ENCODE measurements around the gene CDC23. TPM values are rescaled to one million over a fixed set of nuclear protein-coding genes. Genes with fewer than 3 reads are reported as not detected.

Gene CDC23
- total and polyA plus RNA-seq, 2 of the 4 experiments (the other 2 are of a cell fraction): 21.1 to 28.0 TPM

DNA sequence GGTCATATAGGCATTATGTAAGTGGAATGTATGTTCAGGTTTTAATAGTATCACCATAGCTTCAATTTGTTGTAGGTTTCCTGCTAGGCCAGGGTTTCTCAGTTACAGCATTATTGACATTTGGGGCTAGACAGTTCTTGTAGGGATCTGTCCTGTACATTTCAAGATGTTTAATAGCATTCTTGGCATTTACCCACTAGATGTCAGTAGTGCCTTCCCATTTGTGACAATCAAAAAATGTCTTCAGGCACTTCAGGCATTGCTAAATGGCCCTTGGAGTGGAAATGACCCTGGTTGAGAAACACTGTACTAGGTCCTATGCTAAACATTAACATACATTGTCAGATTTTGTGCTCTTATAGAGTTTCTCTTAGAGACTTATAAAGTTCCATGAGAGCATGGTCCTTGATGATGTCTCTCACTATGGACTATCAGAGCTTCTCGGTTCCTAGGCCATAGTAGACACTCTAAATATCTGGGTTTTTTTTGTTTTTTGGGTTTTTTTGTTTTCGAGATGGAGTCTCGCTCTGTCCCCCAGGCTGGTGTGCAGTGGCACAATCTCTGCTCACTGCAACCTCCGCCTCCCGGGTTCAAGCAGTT, 32.8 kb downstream of the CDC23 start:
- no peaks in the 10 kb centered on the region for H3K27me3 ChIP-seq (ENCODE audit: control insufficient read depth, insufficient read depth, low read length)
- no peak overlapping the region for H4K91ac ChIP-seq (ENCODE audit: insufficient read depth, low read depth, low read length)
- H3K23ac ChIP-seq (ENCODE audit: low read depth, low read length): no peak overlapping the region
- POLR2A ChIA-PET (ENCODE audit: unreplicated experiment): interaction anchor here (0.6 kb wide), 1 partner anchor 42 kb away, joined by 6 read pairs; no protein-coding TSS in a partner anchor
- H3K4me1 ChIP-seq (ENCODE audit: control insufficient read depth, insufficient read depth, low read length): no peaks in the 10 kb centered on the region
- H3K9ac ChIP-seq (ENCODE audit: low read depth, low read length): no peak overlapping the region
- no peak overlapping the region for H4K5ac ChIP-seq (ENCODE audit: low read depth, low read length)
- H4K8ac ChIP-seq (ENCODE audit: low read depth in 2 of 2, low read length in 2 of 2): no peak overlapping the region
- dilution Hi-C loops (cut with HindIII; ENCODE audit: low sequenced_read_pairs, unreplicated experiment): no loop called here
- DNase-seq (peak; percentile 64), ATAC-seq (ENCODE audit: low read depth) (no peak)
- no peak overlapping the region for H3K56ac ChIP-seq (ENCODE audit: extremely low read depth, insufficient read depth, low read length)
- BruUV-seq (replicated peaks): no TSS peak
- H4K20me1 ChIP-seq (ENCODE audit: insufficient read depth, low read length): 0 out of 2 replicates have a peak, but pooled peaks cover 4% of the 10 kb centered on the region
- no peak overlapping the region for H3K14ac ChIP-seq (replicated peaks; ENCODE audit: low read depth, low read length)
- no peak overlapping the region for H3K27ac ChIP-seq (ENCODE audit: insufficient read depth, low read length)
- no peak overlapping the region for H2BK5ac ChIP-seq (ENCODE audit: low read depth, low read length, poor library complexity, severe bottlenecking)
- CTCF ChIA-PET: interaction anchor here (1.4 kb wide), 1 partner anchor 8 kb away, joined by 3 read pairs; no protein-coding TSS in a partner anchor
- no peak overlapping the region for H2AK9ac ChIP-seq (replicated peaks; ENCODE audit: low read depth, low read length, poor library complexity)
- no peak overlapping the region for H3K18ac ChIP-seq (ENCODE audit: low read depth, low read length)
- H3K4ac ChIP-seq (ENCODE audit: low read depth, low read length): no peak overlapping the region
- TF ChIP-seq RAD21 (IDR thresholded peaks at IDR 0.05; ENCODE audit: low read length) (peak; percentile 67), MAFK (IDR thresholded peaks at IDR 0.05; ENCODE audit: low read depth, low read length) (no peak), SMC3 (IDR thresholded peaks at IDR 0.05; ENCODE audit: low read depth, low read length) (peak; percentile 30; the same call in 1 of the 2 replicates), CEBPB (IDR thresholded peaks at IDR 0.05; ENCODE audit: low read depth, low read length) (0 out of 2 replicates have a peak, but pooled peaks have one; percentile 29), POLR2A (IDR thresholded peaks at IDR 0.05; ENCODE audit: low read depth, low read length) (no peak)
- TF ChIP-seq, protein P1, sequence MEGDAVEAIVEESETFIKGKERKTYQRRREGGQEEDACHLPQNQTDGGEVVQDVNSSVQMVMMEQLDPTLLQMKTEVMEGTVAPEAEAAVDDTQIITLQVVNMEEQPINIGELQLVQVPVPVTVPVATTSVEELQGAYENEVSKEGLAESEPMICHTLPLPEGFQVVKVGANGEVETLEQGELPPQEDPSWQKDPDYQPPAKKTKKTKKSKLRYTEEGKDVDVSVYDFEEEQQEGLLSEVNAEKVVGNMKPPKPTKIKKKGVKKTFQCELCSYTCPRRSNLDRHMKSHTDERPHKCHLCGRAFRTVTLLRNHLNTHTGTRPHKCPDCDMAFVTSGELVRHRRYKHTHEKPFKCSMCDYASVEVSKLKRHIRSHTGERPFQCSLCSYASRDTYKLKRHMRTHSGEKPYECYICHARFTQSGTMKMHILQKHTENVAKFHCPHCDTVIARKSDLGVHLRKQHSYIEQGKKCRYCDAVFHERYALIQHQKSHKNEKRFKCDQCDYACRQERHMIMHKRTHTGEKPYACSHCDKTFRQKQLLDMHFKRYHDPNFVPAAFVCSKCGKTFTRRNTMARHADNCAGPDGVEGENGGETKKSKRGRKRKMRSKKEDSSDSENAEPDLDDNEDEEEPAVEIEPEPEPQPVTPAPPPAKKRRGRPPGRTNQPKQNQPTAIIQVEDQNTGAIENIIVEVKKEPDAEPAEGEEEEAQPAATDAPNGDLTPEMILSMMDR (conservative IDR thresholded peaks at IDR 0.05; ENCODE audit: low read depth, low read length): peak; percentile 48
- H3K79me1 ChIP-seq (ENCODE audit: low read depth in 1 of 2, low read length in 2 of 2): peaks cover 25 to 40% of the 10 kb centered on the region in 2 experiments
- H2BK15ac ChIP-seq (ENCODE audit: low read depth, low read length): no peak overlapping the region
- peaks cover 20% of the 10 kb centered on the region for H3K36me3 ChIP-seq (ENCODE audit: control insufficient read depth, insufficient read depth, low read length)
- WGBS, 2 experiments (ENCODE audit: extremely low coverage in 2 of 2, insufficient read length in 1 of 2): no CpG with 5 or more reads among the region's 5 CpGs
- H2AFZ ChIP-seq (replicated peaks; ENCODE audit: low read length, poor library complexity): no peak overlapping the region
- intact Hi-C loops (cut with micrococcal nuclease): loop anchor here (1.0 kb wide), 1 partner anchor 103 kb away; no protein-coding TSS in a partner anchor
- no peak overlapping the region for H2BK120ac ChIP-seq (ENCODE audit: low read depth, low read length)
- no peaks in the 10 kb centered on the region for H3K9me3 ChIP-seq (ENCODE audit: control insufficient read depth, insufficient read depth, low read length)
- H2BK20ac ChIP-seq (ENCODE audit: low read depth, low read length): no peak overlapping the region
- no peak overlapping the region for H2AK5ac ChIP-seq (ENCODE audit: low read depth, low read length)
- H3K9me1 ChIP-seq (ENCODE audit: insufficient read depth, low read length): no peaks in the 10 kb centered on the region; the same call in 1 of the 2 replicates
- H3K4me2 ChIP-seq (ENCODE audit: low read depth, low read length): peak overlapping the region; percentile 33; the same call in 1 of the 2 replicates
- in situ Hi-C loops (cut with MboI; ENCODE audit: low sequenced_read_pairs): loop anchor here (10.0 kb wide), 1 partner anchor 235 kb away; no protein-coding TSS in a partner anchor
- H3K4me3 ChIP-seq (ENCODE audit: insufficient read depth, low read depth, low read length): no peak overlapping the region
